OCI-LY3 (cell line): ENCODE data around the gene UBAP2.

Experiments used
- EZH2phosphoT487 ChIP-seq: fragments of 200-600 bp; shearing (Covaris generic); IDR thresholded peaks from 2 replicates; pipeline ENCODE4 v1.6.1; 2018; ENCODE audit warnings: antibody characterized with exemption, mixed run types, low read depth
- TF ChIP-seq, protein P1 (sequence below): fragments of 200-600, 300-600 bp; sonication (generic); IDR thresholded peaks from 2 replicates; pipeline ENCODE4 v1.5.1; 2014; ENCODE audit warnings: antibody characterized with exemption, low read length, low read depth

DNA sequence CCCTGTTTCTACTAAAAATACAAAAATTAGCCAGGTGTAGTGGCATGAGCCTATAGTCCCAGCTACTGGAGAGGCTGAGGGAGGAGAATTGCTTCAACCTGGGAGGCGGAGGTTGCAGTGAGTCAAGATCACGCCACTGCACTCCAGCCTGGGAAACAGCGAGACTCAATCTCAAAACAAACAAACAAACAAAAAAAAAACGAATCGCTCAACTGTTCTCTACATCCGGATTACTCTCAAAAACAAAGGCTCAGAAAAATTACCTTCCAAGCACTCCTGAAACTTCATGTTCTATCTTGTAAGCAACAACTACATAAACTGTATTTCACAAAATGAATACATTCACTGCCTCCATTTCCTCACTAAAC lies 14.0 kb downstream of the UBAP2 start:
- TF ChIP-seq EZH2phosphoT487, result no peak
- TF ChIP-seq, protein P1, sequence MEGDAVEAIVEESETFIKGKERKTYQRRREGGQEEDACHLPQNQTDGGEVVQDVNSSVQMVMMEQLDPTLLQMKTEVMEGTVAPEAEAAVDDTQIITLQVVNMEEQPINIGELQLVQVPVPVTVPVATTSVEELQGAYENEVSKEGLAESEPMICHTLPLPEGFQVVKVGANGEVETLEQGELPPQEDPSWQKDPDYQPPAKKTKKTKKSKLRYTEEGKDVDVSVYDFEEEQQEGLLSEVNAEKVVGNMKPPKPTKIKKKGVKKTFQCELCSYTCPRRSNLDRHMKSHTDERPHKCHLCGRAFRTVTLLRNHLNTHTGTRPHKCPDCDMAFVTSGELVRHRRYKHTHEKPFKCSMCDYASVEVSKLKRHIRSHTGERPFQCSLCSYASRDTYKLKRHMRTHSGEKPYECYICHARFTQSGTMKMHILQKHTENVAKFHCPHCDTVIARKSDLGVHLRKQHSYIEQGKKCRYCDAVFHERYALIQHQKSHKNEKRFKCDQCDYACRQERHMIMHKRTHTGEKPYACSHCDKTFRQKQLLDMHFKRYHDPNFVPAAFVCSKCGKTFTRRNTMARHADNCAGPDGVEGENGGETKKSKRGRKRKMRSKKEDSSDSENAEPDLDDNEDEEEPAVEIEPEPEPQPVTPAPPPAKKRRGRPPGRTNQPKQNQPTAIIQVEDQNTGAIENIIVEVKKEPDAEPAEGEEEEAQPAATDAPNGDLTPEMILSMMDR, result no peak
